Measurements from ENCODE around the gene OVOL3.
A peak's percentile ranks its signal among the peaks of the same experiment; 100 is the strongest.

Gene OVOL3

DNA sequence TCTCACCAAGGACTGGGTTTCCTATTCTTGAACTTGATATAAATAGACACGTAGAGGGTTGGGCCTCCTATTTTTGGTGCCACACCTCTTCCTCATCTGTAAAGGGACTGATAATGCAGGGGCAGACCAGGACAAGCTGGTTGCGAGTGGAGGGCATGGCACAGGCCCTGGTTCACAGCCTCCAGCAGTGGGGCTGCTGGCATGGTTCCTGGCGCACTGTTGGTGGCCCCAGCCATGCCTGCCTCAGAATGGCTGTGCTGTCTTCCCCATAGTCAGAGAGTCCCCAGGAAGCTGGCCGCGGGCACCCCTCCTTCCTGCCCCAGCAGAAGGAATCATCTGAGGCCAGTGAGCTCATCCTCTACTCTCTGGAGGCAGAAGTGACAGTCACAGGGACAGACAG, 10.5 kb upstream of the OVOL3 start:
- no peak for DNase-seq (ENCODE audit: low read depth in 2 of 2)

DNA sequence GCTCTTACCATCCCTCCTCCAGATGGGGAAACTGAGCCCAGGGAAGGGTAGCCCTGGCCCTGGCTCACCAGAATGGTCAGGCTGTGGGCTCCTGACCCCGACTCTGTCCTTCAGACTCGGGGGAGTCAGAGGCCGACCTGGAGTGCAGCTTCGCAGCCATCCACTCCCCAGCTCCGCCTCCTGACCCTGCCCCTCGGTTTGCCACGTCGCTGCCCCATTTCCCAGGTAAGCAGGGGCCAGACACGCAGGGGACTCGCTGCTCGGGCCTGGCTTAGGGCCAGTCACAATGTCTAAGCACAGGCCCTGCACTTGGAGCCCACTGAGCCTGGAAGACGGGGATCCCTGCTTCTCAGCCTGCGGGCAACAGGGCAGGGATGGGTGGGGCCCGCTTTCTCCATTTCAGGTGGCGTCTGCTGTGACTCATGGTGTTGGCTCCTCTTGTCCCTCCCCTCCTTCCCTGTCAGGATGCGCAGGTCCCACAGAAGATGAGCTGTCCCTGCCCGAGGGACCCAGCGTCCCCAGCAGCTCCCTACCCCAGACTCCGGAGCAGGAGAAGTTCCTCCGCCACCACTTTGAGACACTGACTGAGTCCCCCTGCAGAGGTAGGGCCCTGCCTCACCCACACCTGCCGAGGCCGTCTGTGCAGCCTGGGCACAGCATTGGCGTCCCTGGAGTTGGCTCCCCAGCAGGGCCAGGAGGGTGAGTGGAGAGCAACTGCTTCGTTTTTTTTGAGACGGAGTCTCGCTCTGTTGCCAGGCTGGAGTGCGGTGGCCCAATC, 9.2 kb upstream of the OVOL3 start:
- DNase-seq (ENCODE audit: low read depth in 2 of 2) = no peak

DNA sequence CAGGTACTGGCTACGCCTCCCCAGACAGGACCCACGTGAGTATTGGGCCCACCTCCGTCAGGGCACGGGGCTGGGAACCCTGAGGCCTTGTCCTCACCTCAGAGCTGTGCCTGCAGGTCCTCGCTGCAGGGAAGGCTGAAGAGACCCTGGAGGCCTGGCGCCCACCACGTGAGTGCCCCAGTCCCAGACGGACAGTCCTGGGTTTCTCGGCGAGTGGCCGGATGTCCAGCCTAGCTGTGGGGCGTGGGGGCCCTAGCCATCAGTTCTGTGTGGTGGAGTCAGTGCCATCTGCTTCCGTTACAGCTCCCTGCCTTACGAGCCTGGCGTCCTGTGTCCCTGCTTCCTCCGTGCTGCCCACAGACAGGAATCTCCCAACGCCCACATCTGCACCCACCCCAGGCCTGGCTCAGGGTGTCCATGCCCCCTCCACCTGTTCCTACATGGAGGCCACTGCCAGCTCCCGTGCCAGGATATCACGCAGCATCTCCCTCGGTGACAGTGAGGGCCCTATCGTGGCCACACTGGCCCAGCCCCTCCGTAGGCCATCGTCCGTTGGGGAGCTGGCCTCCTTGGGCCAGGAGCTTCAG, 7.8 kb upstream of the OVOL3 start:
- no peak for DNase-seq (ENCODE audit: low read depth in 2 of 2)

DNA sequence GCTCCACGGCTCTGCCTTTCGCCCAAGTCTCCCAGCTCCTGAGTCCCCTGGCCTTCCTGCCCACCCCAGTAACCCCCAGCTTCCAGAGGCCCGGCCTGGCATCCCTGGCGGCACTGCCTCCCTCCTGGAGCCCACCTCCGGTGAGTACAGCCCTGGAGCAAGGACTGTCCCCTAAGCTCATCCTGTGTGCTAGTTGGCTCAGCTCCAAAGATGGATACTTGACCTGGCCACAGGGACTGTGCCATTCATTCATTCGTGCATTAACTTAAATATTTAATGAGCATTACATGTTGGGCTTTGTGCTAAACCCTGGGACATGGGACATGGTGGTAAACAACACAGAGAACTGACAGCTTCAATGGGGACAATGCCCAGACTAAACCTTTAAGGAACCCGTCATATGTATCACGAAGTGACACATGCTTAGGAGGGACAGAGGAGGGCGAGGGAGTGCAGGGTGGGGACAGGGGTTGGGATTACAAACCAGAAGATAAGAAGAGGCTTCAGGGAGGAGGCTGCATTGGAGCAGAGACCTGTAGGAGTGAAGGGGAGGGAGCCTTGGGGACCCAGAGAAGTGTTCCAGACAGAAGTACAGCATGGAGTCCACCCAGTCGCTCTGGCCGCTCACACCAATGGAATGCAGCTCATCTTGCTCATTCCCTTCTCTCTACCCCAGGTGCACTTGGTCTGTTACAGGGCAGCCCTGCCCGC, 6.9 kb upstream of the OVOL3 start:
- DNase-seq (ENCODE audit: low read depth in 2 of 2) = no peak

DNA sequence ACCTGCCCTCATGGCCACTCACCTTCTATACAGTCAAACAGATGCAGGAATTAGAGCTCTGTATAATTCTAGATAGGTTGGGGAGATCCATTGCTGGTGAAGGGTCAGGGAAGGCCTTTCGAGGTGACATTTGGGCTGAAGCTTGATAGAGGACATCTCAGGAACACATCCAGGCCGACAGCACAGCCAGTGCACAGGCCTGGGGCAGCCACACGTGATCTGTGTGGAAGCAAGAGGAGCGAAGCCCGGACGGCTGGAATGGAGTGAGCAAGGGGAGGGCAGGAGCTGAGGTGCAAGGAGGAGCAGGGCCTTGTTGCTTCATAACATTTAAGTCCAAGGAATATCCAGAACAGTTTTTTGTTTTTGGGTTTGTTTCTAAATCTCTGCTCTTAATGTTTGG, 4.5 kb upstream of the OVOL3 start:
- DNase-seq (ENCODE audit: low read depth in 2 of 2) = no peak

DNA sequence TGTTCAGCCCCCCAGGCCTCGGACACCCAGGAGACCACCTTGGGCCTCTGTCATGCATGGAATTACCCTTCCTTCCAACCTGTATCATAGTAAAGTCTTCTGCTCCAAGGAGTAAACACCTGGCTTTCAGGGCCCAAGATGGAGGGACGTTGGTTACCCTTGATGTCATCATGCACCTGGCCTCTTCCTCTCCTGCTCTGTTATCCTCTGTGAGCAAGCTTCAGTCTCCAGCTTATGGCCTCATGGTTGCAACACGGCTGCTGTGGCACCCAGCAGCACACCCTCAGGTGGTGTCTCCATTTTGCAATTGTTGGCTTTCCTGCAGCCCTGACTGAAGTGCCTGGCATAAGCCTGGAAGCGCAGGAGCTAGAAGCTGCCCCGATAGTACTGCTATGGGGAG, 4.0 kb upstream of the OVOL3 start:
- no peak for DNase-seq (ENCODE audit: low read depth in 2 of 2)

DNA sequence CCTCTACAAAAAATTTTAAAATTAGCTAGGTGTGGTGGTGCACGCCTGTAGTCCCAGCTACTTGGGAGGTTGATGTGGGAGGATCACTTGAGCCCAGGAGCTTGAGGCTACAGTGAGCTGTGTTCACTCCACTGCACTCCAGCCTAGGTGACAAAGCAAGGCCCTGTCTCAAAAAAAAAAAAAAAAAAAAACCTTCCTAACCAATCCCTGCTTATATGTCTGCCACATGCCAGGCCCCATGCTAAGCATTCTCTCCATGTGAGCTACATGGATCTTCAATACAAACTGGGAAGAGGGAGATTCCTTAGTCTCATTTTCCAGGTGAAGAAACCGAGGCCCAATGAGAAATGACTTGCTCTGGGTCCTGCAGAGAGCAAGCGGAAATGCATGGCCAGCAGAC, 2.3 kb upstream of the OVOL3 start:
- no peak for DNase-seq (ENCODE audit: low read depth in 2 of 2)

DNA sequence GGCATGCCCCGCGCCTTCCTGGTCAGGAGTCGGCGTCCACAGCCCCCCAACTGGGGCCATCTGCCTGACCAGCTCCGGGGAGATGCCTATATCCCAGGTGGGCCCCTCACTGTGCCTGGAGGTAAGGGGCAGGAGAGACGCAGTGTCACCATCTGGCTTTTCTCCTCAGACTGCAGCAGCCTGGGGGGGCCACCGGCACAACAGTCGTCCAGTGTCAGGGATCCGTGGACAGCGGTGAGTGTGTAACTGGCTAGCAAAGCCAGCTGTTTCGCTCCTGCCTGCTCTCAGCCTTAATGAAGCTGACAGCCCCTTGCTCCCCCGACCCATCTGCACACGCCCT, 227 bp downstream of the OVOL3 start:
- no peak for DNase-seq (ENCODE audit: low read depth in 2 of 2)

DNA sequence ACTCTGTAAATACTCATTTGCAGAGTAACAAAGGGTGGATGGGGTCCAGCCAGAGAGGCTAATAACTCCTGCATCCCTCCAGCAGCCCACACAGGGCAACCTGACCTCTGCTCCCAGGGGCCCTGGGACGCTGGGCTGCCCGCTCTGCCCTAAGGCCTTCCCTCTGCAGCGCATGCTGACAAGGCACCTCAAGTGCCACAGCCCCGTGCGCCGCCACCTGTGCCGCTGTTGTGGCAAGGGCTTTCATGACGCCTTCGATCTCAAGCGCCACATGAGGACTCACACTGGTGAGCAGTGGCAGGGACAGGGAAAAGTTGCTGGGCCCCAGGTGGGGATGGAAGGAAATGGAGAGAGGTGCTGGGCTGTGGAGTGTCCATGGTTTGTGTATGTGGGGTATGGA, 1.7 kb downstream of the OVOL3 start:
- DNase-seq (ENCODE audit: low read depth in 2 of 2) = no peak

DNA sequence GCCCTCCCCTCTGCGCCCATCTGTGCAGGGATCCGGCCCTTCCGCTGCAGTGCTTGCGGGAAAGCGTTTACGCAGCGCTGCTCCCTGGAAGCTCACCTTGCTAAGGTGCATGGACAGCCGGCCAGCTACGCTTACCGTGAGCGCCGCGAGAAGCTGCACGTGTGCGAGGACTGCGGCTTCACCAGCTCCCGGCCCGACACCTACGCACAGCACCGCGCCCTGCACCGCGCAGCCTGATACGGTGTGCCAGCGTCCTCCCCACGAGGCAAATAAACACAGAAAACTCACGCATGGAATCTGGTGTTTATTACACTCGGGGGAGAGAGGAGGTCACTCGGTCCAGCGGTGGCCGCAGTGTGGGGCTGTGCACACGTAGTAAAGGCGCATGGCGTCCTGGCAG, 2.5 kb downstream of the OVOL3 start:
- no peak for DNase-seq (ENCODE audit: low read depth in 2 of 2)

DNA sequence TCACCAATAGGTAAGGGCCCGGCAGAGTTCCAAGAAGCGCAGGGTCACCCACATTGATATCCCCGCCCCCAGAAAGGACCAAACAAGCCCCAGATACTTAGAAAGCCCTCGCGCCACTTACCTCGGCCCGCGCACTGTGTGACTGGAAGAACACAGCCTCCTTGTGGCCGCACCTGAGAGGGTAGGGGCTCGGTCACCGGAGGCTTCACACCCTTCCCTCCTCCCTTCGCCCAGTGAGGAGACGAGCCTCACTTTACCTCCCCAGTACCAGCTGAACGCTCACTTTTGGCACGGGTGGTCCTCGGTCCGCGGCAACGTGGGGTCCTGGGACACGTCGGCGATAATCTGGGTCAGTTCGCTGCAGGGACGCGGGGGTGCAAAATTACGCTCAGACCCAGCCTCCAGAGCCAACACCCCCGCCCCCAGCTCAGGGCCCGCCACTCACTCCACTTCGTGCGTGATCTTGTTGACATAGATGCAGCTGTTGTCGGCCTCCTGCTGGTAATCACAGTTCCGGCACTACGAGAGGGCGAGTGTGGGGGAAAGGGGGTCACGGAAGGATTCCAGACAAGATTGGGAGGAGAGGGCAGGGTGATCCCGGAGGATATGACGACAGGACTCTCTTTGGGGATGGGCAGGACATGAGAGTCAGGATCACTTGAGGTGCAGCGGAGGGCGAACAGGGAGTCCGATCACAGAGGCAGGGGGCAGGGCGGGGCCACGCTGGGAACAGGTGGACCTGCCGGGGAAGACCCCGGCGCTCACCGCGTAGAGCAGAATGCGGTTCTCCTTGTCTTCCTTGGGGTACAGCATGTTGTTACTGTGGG, 3.2 kb downstream of the OVOL3 start:
- peak in 1 of 2 donors; percentile 13 for DNase-seq (ENCODE audit: low read depth in 2 of 2)

DNA sequence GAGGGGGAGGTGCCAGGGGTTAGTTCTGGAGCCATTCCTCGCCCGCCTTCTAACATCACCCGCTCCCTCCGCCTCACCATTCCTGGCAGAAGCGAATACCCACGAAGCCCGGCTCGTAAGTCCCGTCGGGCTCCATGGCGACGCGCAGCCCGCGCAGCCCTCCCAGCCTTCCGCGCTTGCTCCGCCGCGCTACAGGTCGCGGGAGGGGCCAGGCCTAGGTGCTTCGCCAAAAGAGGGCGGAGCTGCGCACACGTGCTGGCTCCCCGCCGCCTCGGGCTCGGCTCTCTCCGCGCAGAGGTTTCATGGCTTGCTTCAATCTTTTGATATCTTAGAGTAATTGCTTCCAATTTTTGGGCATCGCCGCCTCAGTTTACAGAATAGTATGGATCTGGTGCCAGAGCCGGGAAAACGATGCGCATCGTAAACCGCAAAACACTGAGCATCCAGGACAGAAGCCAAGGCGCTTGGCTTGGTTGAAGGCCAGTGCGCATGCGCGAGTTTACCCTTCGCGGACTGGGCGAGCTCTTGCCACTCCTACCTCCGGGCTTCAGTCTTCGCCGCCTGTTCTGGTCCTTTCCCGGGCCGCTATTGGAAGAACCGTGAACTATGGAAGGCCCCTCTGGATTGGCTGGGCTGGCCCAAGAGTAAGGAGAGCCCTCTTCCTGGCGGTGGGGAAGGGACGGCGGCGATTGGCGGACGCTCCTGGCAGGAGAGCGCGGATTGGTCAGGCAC, 3.9 kb downstream of the OVOL3 start, which contains the start of gene POLR2I:
Gene POLR2I, minus strand, starts transcription at position 155 of the 732 bp plus-strand sequence. Its CDS starts 19 bp downstream, at position 136.
- DNase-seq (ENCODE audit: low read depth in 2 of 2) = peak; percentile 95 to 99

DNA sequence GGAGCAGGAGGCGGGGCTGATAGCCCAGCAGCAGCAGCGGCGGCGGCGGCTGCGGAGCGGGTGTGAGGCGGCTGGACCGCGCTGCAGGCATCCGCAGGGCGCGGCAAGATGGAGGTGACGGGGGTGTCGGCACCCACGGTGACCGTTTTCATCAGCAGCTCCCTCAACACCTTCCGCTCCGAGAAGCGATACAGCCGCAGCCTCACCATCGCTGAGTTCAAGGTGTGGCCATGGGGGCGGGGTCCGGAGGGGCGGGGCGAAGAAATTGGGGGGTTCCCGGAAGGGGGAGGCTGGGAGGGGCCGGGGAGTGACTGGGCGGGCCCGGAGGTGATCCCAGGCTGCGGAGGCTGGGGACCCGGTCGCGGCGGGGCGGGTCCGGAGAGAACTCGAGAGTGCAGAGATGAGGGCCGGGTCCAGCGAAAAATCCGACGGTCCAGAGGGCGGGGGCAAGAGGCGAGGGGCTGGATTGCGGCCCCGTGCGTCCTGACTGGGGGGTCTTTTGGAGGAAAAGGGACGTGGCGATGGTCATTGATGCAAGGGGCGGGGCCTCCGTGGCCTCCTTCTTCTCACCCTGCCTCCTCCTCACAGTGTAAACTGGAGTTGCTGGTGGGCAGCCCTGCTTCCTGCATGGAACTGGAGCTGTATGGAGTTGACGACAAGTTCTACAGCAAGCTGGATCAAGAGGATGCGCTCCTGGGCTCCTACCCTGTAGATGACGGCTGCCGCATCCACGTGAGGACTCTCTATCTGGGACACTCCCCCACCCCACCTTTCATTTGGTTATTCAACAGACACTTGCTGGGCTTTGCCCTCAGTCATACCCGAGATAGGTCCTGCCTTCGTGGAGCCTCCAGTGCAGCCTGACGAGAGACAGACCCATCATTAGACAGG, 4.8 kb downstream of the OVOL3 start, which contains the start of gene TBCB:
Gene TBCB, plus strand, starts transcription at position 16 of the 891 bp plus-strand sequence. Its CDS starts 93 bp downstream, at position 109.
- DNase-seq (ENCODE audit: low read depth in 2 of 2) = peak; percentile 78 to 80

DNA sequence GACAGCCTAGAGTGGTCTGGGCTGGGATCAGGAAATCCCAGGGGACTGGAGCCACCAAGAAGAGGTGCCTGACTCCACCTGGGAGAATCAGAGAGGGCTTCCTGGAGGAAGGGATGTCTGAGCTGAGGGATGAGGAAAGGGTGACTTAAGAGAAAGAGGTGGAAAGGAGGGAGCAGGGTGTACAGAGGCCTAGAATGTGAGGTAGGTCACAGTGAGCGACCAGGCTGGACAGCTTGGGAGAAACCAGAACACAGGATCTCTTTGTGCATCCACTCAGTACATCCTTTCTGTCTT, 5.3 kb downstream of the OVOL3 start:
- no peak for DNase-seq (ENCODE audit: low read depth in 2 of 2)

DNA sequence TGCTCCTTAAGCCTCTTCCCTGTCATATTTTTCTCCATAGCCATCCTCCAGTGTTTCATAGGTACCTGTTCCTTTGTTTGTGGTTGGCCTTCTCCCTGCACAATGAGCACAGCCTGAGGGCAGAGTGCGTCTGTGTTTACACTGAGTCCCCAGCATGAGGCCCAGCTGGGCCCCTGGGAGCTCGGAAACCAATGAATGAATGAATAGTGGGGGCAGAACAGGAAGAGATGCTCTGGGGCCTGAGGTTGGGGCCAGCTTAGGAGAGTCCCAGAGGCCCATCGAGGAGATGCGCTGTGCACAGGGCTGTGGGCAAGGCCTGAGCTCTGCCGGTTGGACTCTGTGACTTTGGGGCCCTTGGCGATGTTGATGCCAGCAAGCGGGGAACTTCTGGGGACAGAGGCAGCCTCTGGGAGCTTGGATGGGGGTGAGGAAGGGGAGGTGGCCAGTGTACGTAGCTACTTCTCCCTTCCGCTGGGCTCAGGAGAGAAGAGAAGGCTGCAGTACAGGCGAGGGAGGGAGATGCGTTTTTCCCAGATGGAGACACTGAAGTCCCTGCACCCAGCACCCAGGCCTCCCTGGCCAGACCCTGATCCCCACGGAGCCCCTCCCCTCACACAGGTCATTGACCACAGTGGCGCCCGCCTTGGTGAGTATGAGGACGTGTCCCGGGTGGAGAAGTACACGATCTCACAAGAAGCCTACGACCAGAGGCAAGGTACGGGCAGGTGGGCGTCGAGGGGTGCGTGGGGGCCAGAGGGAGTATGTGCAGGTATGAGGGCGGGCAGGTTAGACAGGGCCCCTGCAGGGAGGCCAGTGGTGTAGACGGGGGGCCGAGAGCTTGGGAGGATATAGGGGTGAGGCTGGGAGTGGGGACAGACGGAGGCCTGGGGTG, 9.4 kb downstream of the OVOL3 start:
- DNase-seq (ENCODE audit: low read depth in 2 of 2) = no peak

DNA sequence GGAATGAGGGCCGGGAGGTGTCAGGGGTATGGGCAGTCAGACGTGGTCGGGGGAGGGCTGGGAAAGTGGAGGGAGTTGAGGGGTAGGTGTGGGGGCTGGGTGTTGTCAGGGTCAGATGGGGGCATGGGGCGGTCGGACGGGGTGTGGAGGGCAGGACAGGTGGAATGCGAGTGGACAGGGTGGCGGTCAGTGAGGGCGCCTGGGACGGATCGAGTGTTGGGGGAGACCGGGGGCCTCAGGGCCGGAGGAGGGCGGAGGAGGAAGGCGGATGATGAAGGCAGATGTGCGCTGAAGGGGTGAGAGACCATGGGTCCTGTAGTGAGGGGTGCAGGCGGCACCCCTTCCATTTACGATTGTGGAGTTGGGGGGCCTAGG, 10.0 kb downstream of the OVOL3 start:
- no peak for DNase-seq (ENCODE audit: low read depth in 2 of 2)

DNA sequence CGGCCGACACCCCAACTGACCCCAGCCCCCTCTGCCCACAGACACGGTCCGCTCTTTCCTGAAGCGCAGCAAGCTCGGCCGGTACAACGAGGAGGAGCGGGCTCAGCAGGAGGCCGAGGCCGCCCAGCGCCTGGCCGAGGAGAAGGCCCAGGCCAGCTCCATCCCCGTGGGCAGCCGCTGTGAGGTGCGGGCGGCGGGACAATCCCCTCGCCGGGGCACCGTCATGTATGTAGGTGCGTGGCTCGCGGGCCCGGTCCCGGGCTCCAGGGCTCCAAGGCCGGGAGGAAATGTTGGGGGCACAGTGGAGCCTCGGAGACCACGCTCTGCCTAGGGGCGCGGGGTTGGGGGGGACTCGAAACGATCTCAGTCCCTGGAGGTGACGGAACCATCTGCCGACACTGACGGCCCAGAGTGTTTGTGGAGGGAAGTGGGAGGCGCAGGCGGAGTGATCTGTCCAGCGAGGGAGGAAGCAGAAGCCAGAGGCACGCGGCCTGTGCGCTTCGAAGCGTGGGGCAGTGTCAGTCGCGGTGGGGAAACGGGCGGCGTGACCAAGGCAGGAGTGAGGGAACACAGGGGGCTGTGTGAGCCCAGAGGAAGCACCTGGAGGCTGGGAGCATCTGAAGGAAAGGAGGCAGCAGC, 10.7 kb downstream of the OVOL3 start:
- no peak for DNase-seq (ENCODE audit: low read depth in 2 of 2)

DNA sequence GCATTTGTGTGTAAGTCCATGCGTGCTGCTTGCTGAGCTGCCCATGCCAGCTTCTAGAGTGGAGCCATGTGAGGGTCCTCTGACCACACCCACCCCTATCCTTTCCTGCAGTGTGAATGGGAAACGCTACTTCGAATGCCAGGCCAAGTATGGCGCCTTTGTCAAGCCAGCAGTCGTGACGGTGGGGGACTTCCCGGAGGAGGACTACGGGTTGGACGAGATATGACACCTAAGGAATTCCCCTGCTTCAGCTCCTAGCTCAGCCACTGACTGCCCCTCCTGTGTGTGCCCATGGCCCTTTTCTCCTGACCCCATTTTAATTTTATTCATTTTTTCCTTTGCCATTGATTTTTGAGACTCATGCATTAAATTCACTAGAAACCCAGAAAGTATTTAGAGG, 14.6 kb downstream of the OVOL3 start:
- no peak for DNase-seq (ENCODE audit: low read depth in 2 of 2)

DNA sequence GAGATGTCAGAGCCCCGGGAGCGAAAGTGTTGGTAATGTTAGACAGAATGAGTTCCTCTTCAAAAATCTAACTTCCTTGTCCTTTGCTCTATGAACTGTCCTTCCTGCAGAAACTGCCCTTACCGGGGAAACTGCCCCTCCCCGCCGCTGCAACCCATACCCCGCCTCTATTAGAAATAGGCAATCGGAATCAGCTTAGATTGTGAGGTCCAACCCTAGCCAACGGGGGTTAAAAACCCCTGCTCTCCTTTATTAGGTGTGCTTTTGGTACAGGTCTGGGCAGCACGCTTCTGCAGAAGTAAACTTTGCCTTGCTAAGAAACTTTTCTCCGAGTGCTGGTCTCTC, 17.4 kb downstream of the OVOL3 start:
- DNase-seq (ENCODE audit: low read depth in 2 of 2) = no peak
